Stomach (tissue), 4 donors: Measurements from ENCODE around the gene CTCF.

Experiments
- CTCF ChIP-seq, 7 experiments: fragments of 450-650 bp in 4 of 7; fragments of 200-600 bp in 3 of 7; sonication (generic) in 3 of 7; IDR thresholded peaks; one replicate each; pipeline ENCODE4 v1.5.1; 2016 to 2019; ENCODE audit warnings: antibody characterized with exemption in 7 of 7, control low read depth in 2 of 7, mild to moderate bottlenecking in 1 of 7
- POLR2A ChIP-seq, 4 donors: fragments of 450-650 bp; IDR thresholded peaks; one replicate each; pipeline ENCODE4 v1.6.1; 2016; ENCODE audit warnings: antibody characterized with exemption in 4 of 4, control low read depth in 2 of 4, mild to moderate bottlenecking in 1 of 4, moderate library complexity in 1 of 4
- POLR2AphosphoS5 ChIP-seq, 3 donors: sonication (generic); formaldehyde crosslinking; IDR thresholded peaks; one replicate each; pipeline ENCODE4 v1.6.1; 2016; ENCODE audit warnings: antibody characterized with exemption in 3 of 3

GRCh38 chr16:67664871-67665270, 102.5 kb downstream of the CTCF start:
- TF ChIP-seq CTCF (IDR thresholded peaks at IDR 0.05): no peak
- TF ChIP-seq POLR2A (IDR thresholded peaks at IDR 0.05): no peak
- TF ChIP-seq POLR2AphosphoS5 (IDR thresholded peaks at IDR 0.05): no peak
